HG02973 (cell line): ENCODE measurements around the gene ERC1.

Source experiments
- ATAC-seq: cut with Tn5 transposase; IDR thresholded peaks from one replicate; pipeline ENCODE4 v1.9.1; 2021; ENCODE audit warnings: moderate library complexity; ENCODE audit not compliant: unreplicated experiment

ERC1 gene

GRCh38 chr12:1467710-1468109 lies 476.7 kb downstream of the ERC1 start:
- ATAC-seq = no peak

GRCh38 chr12:1469070-1469469 lies 478.0 kb downstream of the ERC1 start:
- ATAC-seq = no peak

GRCh38 chr12:1470051-1470450 lies 479.0 kb downstream of the ERC1 start:
- no peak for ATAC-seq

- no peak for ATAC-seq
Measured at GRCh38 chr12:1471224-1471623, 480.2 kb downstream of the ERC1 start.

- no peak for ATAC-seq
Measured at GRCh38 chr12:1473418-1473817, 482.4 kb downstream of the ERC1 start.

GRCh38 chr12:1474041-1474573 lies 483.1 kb downstream of the ERC1 start:
- no peak for ATAC-seq

GRCh38 chr12:1474574-1475153 lies 483.6 kb downstream of the ERC1 start:
- no peak for ATAC-seq

- no peak for ATAC-seq
Measured at GRCh38 chr12:1479645-1480044, 488.6 kb downstream of the ERC1 start.

GRCh38 chr12:1481326-1481725 lies 490.3 kb downstream of the ERC1 start:
- no peak for ATAC-seq

GRCh38 chr12:1481906-1482305 lies 490.9 kb downstream of the ERC1 start:
- no peak for ATAC-seq

- no peak for ATAC-seq
Measured at GRCh38 chr12:1488908-1489381, 497.9 kb downstream of the ERC1 start.

GRCh38 chr12:1491983-1492697 lies 501.1 kb downstream of the ERC1 start:
- no peak for ATAC-seq

GRCh38 chr12:1493781-1494565 lies 502.9 kb downstream of the ERC1 start:
- ATAC-seq = no peak

GRCh38 chr12:1494856-1495255 lies 503.8 kb downstream of the ERC1 start:
- no peak for ATAC-seq

GRCh38 chr12:1496162-1496900 lies 505.3 kb downstream of the ERC1 start:
- no peak for ATAC-seq

- ATAC-seq = no peak
Measured at GRCh38 chr12:1497161-1497560, 506.1 kb downstream of the ERC1 start.

GRCh38 chr12:1498199-1498740 lies 507.2 kb downstream of the ERC1 start:
- ATAC-seq = no peak

GRCh38 chr12:1499351-1499750 lies 508.3 kb downstream of the ERC1 start:
- no peak for ATAC-seq

GRCh38 chr12:1500095-1500801 lies 509.2 kb downstream of the ERC1 start:
- ATAC-seq = no peak

- no peak for ATAC-seq
Measured at GRCh38 chr12:1501001-1501400, 510.0 kb downstream of the ERC1 start.
